PFSK-1 (cell line): Measurements from ENCODE around the gene PC.

Experiments
- POLR2AphosphoS5 ChIP-seq: IDR thresholded peaks from 2 replicates; pipeline ENCODE4 v1.6.1; 2012; ENCODE audit warnings: low read depth, mild to moderate bottlenecking, control low read depth, low read length, moderate library complexity
- REST ChIP-seq, 2 experiments: IDR thresholded peaks; 2 replicates each; pipeline versions ENCODE4 v1.6.1 to v1.8.0; 2011 to 2012; ENCODE audit warnings: low read depth in 2 of 2, low read length in 2 of 2, control low read depth in 1 of 2, inconsistent platforms in 1 of 2, mild to moderate bottlenecking in 1 of 2, moderate library complexity in 1 of 2; ENCODE audit not compliant: insufficient read depth in 1 of 2
- SIN3A ChIP-seq: IDR thresholded peaks from 2 replicates; pipeline ENCODE4 v1.6.1; 2012; ENCODE audit warnings: mild to moderate bottlenecking, low read length, moderate library complexity, borderline replicate concordance; ENCODE audit not compliant: insufficient read depth
- TAF1 ChIP-seq: IDR thresholded peaks from 2 replicates; pipeline ENCODE4 v1.6.1; 2012; ENCODE audit warnings: low read length, control low read depth, borderline replicate concordance; ENCODE audit not compliant: insufficient read depth

- TF ChIP-seq TAF1 (no peak), REST (IDR thresholded peaks at IDR 0.05; ENCODE audit: insufficient read depth in 1 of 2, low read depth in 2 of 2, low read length in 2 of 2) (no peak), POLR2AphosphoS5 (0 out of 2 replicates have a peak, but pooled peaks have one; percentile 23), SIN3A (no peak)
Observed at GRCh38 chr11:66861774-66862558, 96.2 kb downstream of the PC start.
